Measurements from ENCODE around the gene USP40. TPM values are rescaled to one million over a fixed set of nuclear protein-coding genes. Genes with fewer than 3 reads are reported as not detected.

The USP40 gene
- polyA plus RNA-seq (2013, experiment 1 of 2): 8.1 TPM
- 12.6 TPM for polyA plus RNA-seq (2013, experiment 2 of 2)

- Histone ChIP-seq H3K4me3 (ENCODE audit: low read length) (peak within 1 kb of the TSS; percentile 78), H3K18ac (ENCODE audit: low read length) (peak within 1 kb of the TSS; percentile 55), H3K36me3 (ENCODE audit: control insufficient read depth, insufficient read depth, low read length) (no peaks in the 10 kb centered on the region), H3K4ac (ENCODE audit: low read depth, low read length) (peak within 1 kb of the TSS; percentile 23), H2BK15ac (replicated peaks; ENCODE audit: low read depth) (no peak within 1 kb of the TSS), H3K9ac (ENCODE audit: low read length) (peak within 1 kb of the TSS; percentile 94), H4K8ac (ENCODE audit: low read depth, low read length) (peak within 1 kb of the TSS; percentile 84), H2BK5ac (ENCODE audit: low read length) (peak within 1 kb of the TSS; percentile 55), H4K5ac (ENCODE audit: low read length) (no peak within 1 kb of the TSS), H2AK5ac (ENCODE audit: low read length) (no peak within 1 kb of the TSS), H3K79me1 (ENCODE audit: low read length) (no peaks in the 10 kb centered on the region), H2BK120ac (ENCODE audit: low read depth, low read length) (no peak within 1 kb of the TSS), H3K27me3 (ENCODE audit: insufficient read depth, low read length, poor library complexity) (no peaks in the 10 kb centered on the region), H3K4me1 (ENCODE audit: control insufficient read depth, low read depth, low read length) (no peaks in the 10 kb centered on the region), H3K27ac (ENCODE audit: low read depth, low read length) (peak within 1 kb of the TSS; percentile 98), H3K4me2 (ENCODE audit: low read length) (peak within 1 kb of the TSS; percentile 79), H3K56ac (ENCODE audit: low read length) (peak within 1 kb of the TSS; percentile 96), H3K23ac (ENCODE audit: low read length) (no peak within 1 kb of the TSS), H3K79me2 (ENCODE audit: control insufficient read depth, insufficient read depth, low read length) (no peaks in the 10 kb centered on the region)
- peak; percentile 97 for DNase-seq
- WGBS (ENCODE audit: extremely low coverage, insufficient coverage, low lambda C conversion rate): no CpG with 5 or more reads among the region's 51 CpGs
Observed at GRCh38 chr2:233566141-233566956, at the start of gene USP40. Gene USP40 (minus strand): TSS chr2:233566782. CDS start chr2:233565554, 1,228 bp downstream.

DNA sequence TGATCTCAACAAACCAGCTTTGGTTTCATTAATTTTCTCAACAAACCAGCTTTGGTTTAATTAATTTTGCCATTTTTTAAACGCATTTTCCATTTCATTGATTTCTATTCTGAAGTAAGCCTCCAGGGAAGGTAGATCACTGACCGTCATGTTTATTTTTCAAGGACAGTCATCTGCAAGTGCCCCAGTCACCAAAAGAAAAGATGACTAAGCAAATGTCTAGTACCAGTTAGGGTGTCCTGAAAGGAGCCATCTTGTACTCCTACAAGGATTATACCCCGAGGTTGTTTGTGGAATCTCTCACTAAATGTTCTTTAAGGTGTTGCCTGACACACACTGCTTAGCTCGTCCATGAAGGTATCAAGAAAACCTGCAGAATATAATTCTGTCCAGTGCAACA, 44.7 kb upstream of the USP40 start:
- Histone ChIP-seq H3K9ac (ENCODE audit: low read length) (no peak overlapping the region), H3K4me3 (ENCODE audit: low read length) (no peak overlapping the region), H3K36me3 (ENCODE audit: control insufficient read depth, insufficient read depth, low read length) (no peaks in the 10 kb centered on the region), H3K4me1 (ENCODE audit: control insufficient read depth, low read depth, low read length) (no peaks in the 10 kb centered on the region), H4K5ac (ENCODE audit: low read length) (no peak overlapping the region), H2BK120ac (ENCODE audit: low read depth, low read length) (no peak overlapping the region), H3K4ac (ENCODE audit: low read depth, low read length) (no peak overlapping the region), H3K56ac (ENCODE audit: low read length) (no peak overlapping the region), H3K27ac (ENCODE audit: low read depth, low read length) (no peak overlapping the region), H3K79me1 (ENCODE audit: low read length) (no peaks in the 10 kb centered on the region), H3K27me3 (ENCODE audit: insufficient read depth, low read length, poor library complexity) (no peaks in the 10 kb centered on the region), H2BK5ac (ENCODE audit: low read length) (no peak overlapping the region), H2BK15ac (replicated peaks; ENCODE audit: low read depth) (no peak overlapping the region), H4K8ac (ENCODE audit: low read depth, low read length) (no peak overlapping the region), H3K18ac (ENCODE audit: low read length) (no peak overlapping the region), H3K79me2 (ENCODE audit: control insufficient read depth, insufficient read depth, low read length) (no peaks in the 10 kb centered on the region), H3K23ac (ENCODE audit: low read length) (no peak overlapping the region), H3K4me2 (ENCODE audit: low read length) (no peak overlapping the region), H2AK5ac (ENCODE audit: low read length) (no peak overlapping the region)
- no peak for DNase-seq
- no CpG with 5 or more reads among the region's 4 CpGs for WGBS (ENCODE audit: extremely low coverage, insufficient coverage, low lambda C conversion rate)

- Histone ChIP-seq H3K4me3 (ENCODE audit: low read length) (no peak overlapping the region), H3K79me2 (ENCODE audit: control insufficient read depth, insufficient read depth, low read length) (no peaks in the 10 kb centered on the region), H3K36me3 (ENCODE audit: control insufficient read depth, insufficient read depth, low read length) (no peaks in the 10 kb centered on the region), H3K9ac (ENCODE audit: low read length) (no peak overlapping the region), H3K18ac (ENCODE audit: low read length) (no peak overlapping the region), H3K79me1 (ENCODE audit: low read length) (no peaks in the 10 kb centered on the region), H2BK15ac (replicated peaks; ENCODE audit: low read depth) (no peak overlapping the region), H3K27me3 (ENCODE audit: insufficient read depth, low read length, poor library complexity) (no peaks in the 10 kb centered on the region), H2BK120ac (ENCODE audit: low read depth, low read length) (no peak overlapping the region), H3K56ac (ENCODE audit: low read length) (no peak overlapping the region), H2AK5ac (ENCODE audit: low read length) (no peak overlapping the region), H3K4me2 (ENCODE audit: low read length) (no peak overlapping the region), H3K4me1 (ENCODE audit: control insufficient read depth, low read depth, low read length) (no peaks in the 10 kb centered on the region), H4K8ac (ENCODE audit: low read depth, low read length) (no peak overlapping the region), H3K23ac (ENCODE audit: low read length) (no peak overlapping the region), H3K4ac (ENCODE audit: low read depth, low read length) (no peak overlapping the region), H2BK5ac (ENCODE audit: low read length) (no peak overlapping the region), H4K5ac (ENCODE audit: low read length) (no peak overlapping the region), H3K27ac (ENCODE audit: low read depth, low read length) (no peak overlapping the region)
- no peak for DNase-seq
- WGBS (ENCODE audit: extremely low coverage, insufficient coverage, low lambda C conversion rate): no CpG with 5 or more reads among the region's 1 CpG
Observed at GRCh38 chr2:233605680-233606079, 39.1 kb upstream of the USP40 start.

- Histone ChIP-seq H3K4me2 (ENCODE audit: low read length) (no peak overlapping the region), H3K4me3 (ENCODE audit: low read length) (no peak overlapping the region), H2BK15ac (replicated peaks; ENCODE audit: low read depth) (no peak overlapping the region), H3K4me1 (ENCODE audit: control insufficient read depth, low read depth, low read length) (no peaks in the 10 kb centered on the region), H3K79me2 (ENCODE audit: control insufficient read depth, insufficient read depth, low read length) (no peaks in the 10 kb centered on the region), H3K27ac (ENCODE audit: low read depth, low read length) (no peak overlapping the region), H3K79me1 (ENCODE audit: low read length) (no peaks in the 10 kb centered on the region), H2BK5ac (ENCODE audit: low read length) (no peak overlapping the region), H4K8ac (ENCODE audit: low read depth, low read length) (no peak overlapping the region), H3K4ac (ENCODE audit: low read depth, low read length) (no peak overlapping the region), H4K5ac (ENCODE audit: low read length) (no peak overlapping the region), H3K9ac (ENCODE audit: low read length) (no peak overlapping the region), H2AK5ac (ENCODE audit: low read length) (no peak overlapping the region), H3K56ac (ENCODE audit: low read length) (no peak overlapping the region), H3K23ac (ENCODE audit: low read length) (no peak overlapping the region), H3K27me3 (ENCODE audit: insufficient read depth, low read length, poor library complexity) (no peaks in the 10 kb centered on the region), H3K18ac (ENCODE audit: low read length) (no peak overlapping the region), H3K36me3 (ENCODE audit: control insufficient read depth, insufficient read depth, low read length) (no peaks in the 10 kb centered on the region), H2BK120ac (ENCODE audit: low read depth, low read length) (no peak overlapping the region)
- WGBS (ENCODE audit: extremely low coverage, insufficient coverage, low lambda C conversion rate): no CpG with 5 or more reads among the region's 3 CpGs
- no peak for DNase-seq
Observed at GRCh38 chr2:233604826-233605225, 38.2 kb upstream of the USP40 start.

- Histone ChIP-seq H4K8ac (ENCODE audit: low read depth, low read length) (no peak overlapping the region), H3K23ac (ENCODE audit: low read length) (no peak overlapping the region), H3K79me1 (ENCODE audit: low read length) (no peaks in the 10 kb centered on the region), H3K27me3 (ENCODE audit: insufficient read depth, low read length, poor library complexity) (no peaks in the 10 kb centered on the region), H3K4me1 (ENCODE audit: control insufficient read depth, low read depth, low read length) (no peaks in the 10 kb centered on the region), H3K4ac (ENCODE audit: low read depth, low read length) (no peak overlapping the region), H2BK5ac (ENCODE audit: low read length) (no peak overlapping the region), H3K27ac (ENCODE audit: low read depth, low read length) (no peak overlapping the region), H3K4me2 (ENCODE audit: low read length) (no peak overlapping the region), H3K4me3 (ENCODE audit: low read length) (no peak overlapping the region), H2AK5ac (ENCODE audit: low read length) (no peak overlapping the region), H3K36me3 (ENCODE audit: control insufficient read depth, insufficient read depth, low read length) (no peaks in the 10 kb centered on the region), H2BK15ac (replicated peaks; ENCODE audit: low read depth) (no peak overlapping the region), H3K9ac (ENCODE audit: low read length) (no peak overlapping the region), H3K18ac (ENCODE audit: low read length) (no peak overlapping the region), H4K5ac (ENCODE audit: low read length) (no peak overlapping the region), H3K79me2 (ENCODE audit: control insufficient read depth, insufficient read depth, low read length) (no peaks in the 10 kb centered on the region), H3K56ac (ENCODE audit: low read length) (no peak overlapping the region), H2BK120ac (ENCODE audit: low read depth, low read length) (no peak overlapping the region)
- no CpG with 5 or more reads among the region's 4 CpGs for WGBS (ENCODE audit: extremely low coverage, insufficient coverage, low lambda C conversion rate)
- no peak for DNase-seq
Observed at GRCh38 chr2:233603520-233603919, 36.9 kb upstream of the USP40 start.

Data from mesendoderm (in vitro differentiated cells).